Right kidney (tissue), 9 donors: ENCODE measurements around the gene DHRS7.

ENCODE experiments used
- DNase-seq: peaks from one replicate; pipeline ENCODE4 v3.0.0-alpha.2; 2016
- long read RNA-seq, 8 donors: transcript quantifications; one replicate each; lab custom pipeline, GENCODE V29; 2026

Gene DHRS7, protein sequence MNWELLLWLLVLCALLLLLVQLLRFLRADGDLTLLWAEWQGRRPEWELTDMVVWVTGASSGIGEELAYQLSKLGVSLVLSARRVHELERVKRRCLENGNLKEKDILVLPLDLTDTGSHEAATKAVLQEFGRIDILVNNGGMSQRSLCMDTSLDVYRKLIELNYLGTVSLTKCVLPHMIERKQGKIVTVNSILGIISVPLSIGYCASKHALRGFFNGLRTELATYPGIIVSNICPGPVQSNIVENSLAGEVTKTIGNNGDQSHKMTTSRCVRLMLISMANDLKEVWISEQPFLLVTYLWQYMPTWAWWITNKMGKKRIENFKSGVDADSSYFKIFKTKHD
- long read RNA-seq, donor 1, transcript DHRS7-209 (7 exons, 1,322 nt): major isoform, 45 of 80 reads
- long read RNA-seq, donor 1, transcript DHRS7-206 (2 exons, 563 nt): minor isoform, 25 of 80 reads
- long read RNA-seq, donor 1, partial matches to known transcripts: 9 of 80 reads
- long read RNA-seq, donor 1, other reads (novel, unspliced or antisense): 0 of 80 reads
- long read RNA-seq, donor 2, transcript DHRS7-206 (2 exons, 563 nt): minor isoform, 10 of 49 reads
- long read RNA-seq, donor 2, transcript DHRS7-209 (7 exons, 1,322 nt): major isoform, 32 of 49 reads
- long read RNA-seq, donor 2, partial matches to known transcripts: 5 of 49 reads
- long read RNA-seq, donor 2, other reads (novel, unspliced or antisense): 0 of 49 reads
- long read RNA-seq, donor 3, transcript DHRS7-206 (2 exons, 563 nt): minor isoform, 8 of 30 reads
- long read RNA-seq, donor 3, transcript DHRS7-209 (7 exons, 1,322 nt): major isoform, 21 of 30 reads
- long read RNA-seq, donor 3, partial matches to known transcripts: 0 of 30 reads
- long read RNA-seq, donor 3, other reads (novel, unspliced or antisense): 0 of 30 reads
- long read RNA-seq, donor 4, transcript DHRS7-206 (2 exons, 563 nt): minor isoform, 26 of 73 reads
- long read RNA-seq, donor 4, transcript DHRS7-209 (7 exons, 1,322 nt): major isoform, 30 of 73 reads
- long read RNA-seq, donor 4, partial matches to known transcripts: 16 of 73 reads
- long read RNA-seq, donor 4, other reads (novel, unspliced or antisense): 0 of 73 reads
- long read RNA-seq, donor 5, transcript DHRS7-206 (2 exons, 563 nt): minor isoform, 12 of 45 reads
- long read RNA-seq, donor 5, transcript DHRS7-209 (7 exons, 1,322 nt): major isoform, 30 of 45 reads
- long read RNA-seq, donor 5, partial matches to known transcripts: 0 of 45 reads
- long read RNA-seq, donor 5, other reads (novel, unspliced or antisense): 0 of 45 reads
- long read RNA-seq, donor 6, transcript DHRS7-209 (7 exons, 1,322 nt): major isoform, 35 of 66 reads
- long read RNA-seq, donor 6, transcript DHRS7-206 (2 exons, 563 nt): minor isoform, 19 of 66 reads
- long read RNA-seq, donor 6, partial matches to known transcripts: 10 of 66 reads
- long read RNA-seq, donor 6, other reads (novel, unspliced or antisense): 0 of 66 reads
- long read RNA-seq, donor 7: 0 reads
- long read RNA-seq, donor 8, transcript DHRS7-206 (2 exons, 563 nt): minor isoform, 9 of 67 reads
- long read RNA-seq, donor 8, transcript DHRS7-209 (7 exons, 1,322 nt): major isoform, 43 of 67 reads
- long read RNA-seq, donor 8, partial matches to known transcripts: 11 of 67 reads
- long read RNA-seq, donor 8, other reads (novel, unspliced or antisense): 0 of 67 reads

DNA sequence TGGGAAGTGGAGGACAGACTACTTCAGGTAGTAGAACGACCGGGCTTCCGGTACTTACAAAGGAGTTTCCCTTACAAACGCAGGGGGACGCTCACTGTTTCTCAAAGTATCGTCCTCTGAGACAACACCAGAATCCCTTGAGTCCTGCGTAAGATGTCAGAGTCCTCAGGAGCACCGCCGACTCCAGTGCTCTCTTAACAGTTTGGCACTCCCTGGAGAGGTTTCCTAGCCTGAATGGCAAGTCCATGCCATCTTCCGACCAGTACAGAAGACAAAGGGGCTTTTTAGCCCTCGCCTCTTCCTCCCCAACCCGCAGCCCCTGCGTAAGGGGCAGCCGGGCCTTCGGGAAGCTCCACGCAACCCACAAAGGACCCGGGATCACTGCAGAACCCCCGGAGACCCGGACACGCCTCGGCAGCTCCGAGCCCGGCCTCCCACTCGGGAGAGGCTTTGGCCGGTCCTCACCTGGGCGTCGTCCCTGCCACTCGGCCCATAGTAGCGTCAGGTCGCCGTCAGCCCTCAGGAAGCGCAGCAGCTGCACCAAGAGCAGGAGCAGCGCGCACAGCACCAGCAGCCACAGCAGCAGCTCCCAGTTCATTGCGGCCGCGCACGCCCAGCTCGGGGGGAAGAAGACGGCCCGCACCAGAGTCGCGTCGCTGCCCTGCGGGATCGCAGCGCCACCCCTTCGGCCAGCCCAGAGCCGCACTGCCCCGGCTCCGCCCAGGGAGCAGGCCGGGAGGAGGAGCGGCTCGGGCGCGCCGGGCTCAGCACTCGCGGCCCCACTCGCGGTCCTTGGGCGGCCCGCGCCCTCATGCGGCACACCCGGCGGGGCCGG lies at the start of gene DHRS7:
Gene DHRS7 (minus strand): TSS at position 687 of the 835 bp plus-strand sequence. CDS start 89 bp downstream, at position 598.
- peak; percentile 97 for DNase-seq

DNA sequence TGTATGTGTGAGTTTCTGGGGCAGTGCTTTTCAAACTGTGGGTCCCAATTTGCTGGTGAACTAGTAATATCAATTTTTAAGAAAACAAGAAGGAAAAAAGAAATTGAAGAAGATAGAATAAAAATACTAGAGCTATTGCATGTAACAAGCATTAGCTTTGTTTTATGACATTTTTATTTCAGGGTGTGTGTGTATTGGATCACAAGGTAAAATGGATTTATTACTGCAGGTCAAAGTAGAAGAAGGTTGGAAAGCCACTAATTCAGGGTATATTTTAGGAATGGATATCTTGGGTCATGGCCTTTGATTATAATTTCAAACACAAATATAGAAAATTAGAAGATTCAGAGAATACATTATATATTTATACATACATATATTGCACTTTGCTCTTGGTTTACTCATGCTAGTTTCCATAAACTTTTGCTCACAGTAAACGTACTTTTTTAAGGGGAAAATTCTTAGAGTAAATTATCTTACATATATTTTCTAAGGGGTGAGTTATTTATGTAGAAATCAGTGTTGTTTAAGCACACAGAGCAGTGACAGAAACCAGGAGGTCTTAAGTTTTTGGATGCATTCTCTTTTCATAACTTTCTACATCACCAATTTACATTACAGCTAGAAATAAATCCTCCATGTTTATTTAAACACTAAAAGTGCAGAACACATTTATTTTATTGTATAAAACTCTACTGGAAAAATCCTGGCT lies 49.4 kb upstream of the DHRS7 start:
- DNase-seq: no peak

DNA sequence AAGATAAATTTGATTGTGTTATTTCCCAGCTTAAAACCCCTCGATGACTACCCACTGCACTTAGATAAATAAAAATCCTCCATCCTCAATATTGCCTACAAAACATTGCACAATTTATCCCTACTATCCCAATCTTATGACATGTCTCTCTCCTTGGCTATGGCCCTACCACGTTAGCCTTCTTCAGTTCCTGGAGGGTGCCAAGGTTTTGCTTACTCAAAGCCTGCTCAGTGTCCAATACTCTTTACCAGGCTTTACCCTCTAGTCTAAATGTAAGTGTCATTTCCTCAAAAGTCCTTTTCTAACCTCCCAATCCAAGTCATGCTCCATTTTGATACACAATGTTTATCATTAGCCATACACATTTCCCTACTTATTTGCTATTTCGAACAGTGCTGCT lies 48.8 kb upstream of the DHRS7 start:
- DNase-seq: no peak

DNA sequence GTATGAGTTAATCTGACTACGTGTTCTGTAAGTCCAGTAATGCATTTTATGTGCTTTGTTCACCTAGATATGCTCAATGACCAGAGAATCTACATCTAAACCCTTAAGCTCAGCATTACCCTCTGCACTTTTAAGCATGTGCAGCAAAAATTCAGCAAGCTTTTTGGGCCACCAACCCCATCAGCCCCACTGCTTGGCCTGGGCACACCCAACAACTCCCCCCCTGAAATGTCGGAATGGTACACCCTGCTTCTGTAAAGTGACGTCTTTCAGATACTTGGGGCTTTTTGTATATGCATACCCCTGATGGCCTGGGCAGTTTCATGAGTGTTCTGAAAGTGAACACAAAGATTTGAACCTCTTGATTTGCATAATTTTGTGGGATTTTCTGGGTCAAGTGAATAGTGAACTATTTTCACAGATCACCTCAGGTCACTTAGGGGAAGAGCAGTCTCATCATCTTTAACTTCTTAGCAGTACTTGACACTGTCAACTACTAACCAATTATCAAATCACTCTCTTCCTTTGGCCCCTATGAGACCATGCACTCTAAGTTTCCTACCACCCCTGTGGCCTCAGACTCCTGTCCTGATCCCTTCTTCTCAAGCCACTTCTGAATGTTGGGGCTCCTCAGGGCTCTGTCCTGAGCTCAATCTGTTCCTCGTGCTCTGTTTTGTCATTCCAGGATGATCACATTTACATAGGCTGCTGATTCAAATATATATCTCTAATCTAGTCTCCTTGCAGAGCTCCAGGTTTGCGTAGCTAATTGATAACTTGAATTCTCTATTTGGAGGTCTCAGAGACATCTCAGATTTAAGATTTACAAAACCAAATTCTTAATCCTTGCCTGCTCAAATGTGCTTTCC lies 47.5 kb upstream of the DHRS7 start:
- DNase-seq: no peak

DNA sequence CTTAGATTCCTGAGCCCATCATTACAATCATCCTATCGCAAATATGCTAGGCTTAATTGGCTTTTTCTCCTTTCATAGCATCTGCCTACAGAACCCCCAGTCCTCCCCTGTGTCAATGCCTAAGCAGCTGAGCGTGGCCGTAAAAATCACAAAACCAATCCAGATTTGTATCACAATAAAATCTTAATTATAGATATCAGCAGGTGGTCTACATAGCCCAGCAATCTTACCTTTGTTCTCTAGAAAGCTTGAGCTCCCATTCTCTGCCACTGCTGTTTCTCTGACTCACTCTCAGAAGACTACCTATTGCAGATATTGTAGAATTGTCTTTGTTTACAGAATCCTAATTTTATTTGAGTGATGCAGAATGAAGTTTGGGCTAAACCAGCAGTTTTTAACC lies 46.0 kb upstream of the DHRS7 start:
- no peak for DNase-seq

DNA sequence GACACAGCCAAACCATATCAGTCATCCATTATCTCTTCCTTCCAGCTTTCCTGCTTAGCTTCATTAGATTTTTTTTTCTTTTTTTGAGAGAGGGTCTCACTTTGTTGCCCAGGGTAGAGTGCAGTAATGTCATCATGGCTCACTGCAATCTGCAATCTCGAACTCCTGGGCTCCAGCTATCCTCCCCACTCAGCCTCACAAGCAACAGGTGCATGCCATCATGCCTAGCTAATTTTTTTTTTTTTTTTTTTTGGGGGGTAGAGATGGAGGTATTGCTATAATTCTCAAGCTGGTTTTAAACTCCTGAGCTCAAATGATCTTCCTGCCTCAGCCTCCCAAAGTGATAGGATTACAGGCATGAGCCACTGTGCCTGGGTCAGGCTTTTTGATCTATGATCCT lies 45.5 kb upstream of the DHRS7 start:
- DNase-seq: no peak

DNA sequence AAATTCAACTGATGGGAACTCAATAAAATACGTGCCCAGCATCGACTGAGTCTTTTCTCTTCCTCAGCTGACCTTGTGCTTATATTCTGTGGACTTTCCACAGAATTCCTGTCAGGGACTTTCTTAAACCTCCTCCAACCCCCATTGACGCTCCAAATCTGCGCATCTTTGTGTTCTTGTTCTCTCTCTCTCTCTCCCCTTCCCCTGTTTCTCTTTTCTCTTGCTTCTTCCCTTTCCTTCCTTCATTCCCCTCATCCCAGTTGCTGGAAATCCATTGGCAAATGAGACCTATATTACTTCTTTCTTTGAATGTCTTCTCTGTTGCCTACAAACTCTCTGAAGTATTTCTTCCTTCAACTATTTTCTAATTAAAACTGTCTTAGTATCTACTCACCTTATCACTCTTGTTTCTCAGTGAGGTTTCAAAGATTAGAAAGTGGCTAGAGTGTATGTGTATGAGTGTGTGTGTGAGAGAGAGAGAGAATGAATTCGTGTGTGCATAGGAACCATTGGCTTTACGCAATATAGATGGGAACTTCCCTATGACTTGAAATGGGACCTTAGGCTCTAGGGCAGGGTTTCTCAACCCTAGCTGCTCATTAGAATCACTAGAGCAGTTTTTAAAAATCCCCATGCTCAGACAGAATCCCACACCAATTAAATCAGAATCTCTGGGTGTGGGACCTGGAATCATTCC lies 41.8 kb upstream of the DHRS7 start:
- no peak for DNase-seq

DNA sequence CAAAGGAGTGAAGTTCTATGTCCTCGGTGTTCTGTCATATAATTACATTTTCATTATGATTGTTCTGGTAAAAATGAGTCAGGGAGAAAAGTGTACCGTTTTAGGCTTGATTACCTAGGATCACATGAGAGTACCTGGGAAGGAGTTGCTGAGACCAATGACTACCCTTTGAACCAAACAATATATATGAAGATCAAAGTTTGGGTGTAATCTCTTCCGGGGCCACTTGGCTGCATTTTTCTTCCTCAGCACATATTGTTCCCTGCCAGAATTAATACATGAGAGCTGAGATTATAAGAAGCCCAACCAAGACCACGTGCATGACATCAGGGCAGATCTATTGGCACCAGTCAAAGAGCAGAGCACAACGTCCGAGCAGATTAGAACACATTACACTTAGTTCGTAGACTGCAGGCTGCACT lies 41.1 kb upstream of the DHRS7 start:
- no peak for DNase-seq

DNA sequence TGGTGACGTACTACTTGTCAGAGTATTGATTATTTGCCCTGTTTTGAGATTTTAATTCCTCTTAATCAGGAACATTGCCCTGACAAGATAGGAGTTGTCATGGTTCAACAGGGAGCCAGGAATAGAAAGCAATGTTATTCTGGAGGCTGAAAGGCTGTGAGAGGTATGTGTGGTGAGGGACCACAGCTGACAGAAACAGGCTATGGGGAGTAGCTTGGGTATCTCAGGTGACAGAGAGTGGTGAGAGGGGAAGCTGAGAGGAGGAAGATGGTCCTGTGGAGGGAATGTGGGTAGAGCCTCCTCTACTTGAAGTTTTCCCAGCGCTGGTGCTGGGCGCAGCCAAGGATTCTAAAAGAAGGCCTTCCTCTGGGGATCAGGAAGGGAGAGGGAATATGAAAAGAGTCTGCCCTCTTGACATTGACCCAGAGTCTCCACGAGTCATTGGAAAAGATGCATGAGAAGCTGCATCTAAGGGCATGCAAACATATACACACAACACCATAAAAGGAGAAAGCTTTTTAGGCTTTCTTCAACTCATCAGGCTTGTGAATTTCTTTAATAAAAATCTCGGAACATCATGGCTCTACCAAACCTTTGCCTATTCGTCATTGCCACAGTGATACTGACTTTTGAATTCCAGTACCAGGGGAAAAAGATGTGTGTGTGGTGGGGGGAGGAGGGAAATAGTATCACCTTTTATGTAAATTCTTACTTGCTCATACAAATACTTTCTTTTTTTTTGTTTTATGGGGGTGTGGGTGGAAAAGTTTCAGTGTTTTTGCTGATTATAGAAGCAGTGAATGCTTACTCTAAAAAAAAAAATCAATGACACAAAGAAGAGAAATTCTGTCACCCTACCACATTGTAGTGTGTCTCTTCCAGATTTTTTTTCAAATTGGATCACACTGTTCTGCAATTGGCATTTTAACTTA lies 39.9 kb upstream of the DHRS7 start:
- no peak for DNase-seq

DNA sequence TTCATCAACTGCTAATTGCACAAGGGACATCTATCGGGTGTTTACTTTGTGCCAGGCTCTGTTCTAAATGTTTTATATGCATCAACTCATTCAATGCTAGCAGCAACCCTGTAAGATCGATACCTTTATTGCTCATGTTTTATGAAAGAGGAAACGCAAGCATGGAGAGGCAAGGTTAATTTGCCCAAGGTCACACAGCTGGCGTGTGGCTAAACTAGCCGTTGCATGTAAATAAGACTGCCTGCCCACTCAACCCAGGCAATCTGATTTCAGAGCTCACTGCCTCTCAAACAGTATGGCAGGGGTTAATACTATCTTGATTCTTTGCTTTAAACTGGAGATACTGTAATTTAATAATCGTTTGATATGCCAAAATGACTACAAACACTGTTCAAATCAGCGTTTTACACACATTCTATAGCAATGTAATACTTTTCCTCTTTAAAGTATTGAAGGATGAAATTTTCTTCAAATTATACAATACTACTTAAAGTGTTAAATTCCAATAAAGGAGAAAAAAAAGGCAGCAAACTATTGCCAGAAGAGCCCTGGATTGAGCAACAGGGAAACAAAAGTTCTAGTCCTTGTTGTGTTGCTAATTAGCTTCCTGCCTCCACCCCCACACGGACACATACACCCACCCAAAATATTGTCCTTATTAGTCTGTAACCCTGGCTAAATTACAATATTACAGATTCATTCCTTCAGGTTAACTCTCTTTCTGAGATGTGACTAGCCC lies 39.1 kb upstream of the DHRS7 start:
- no peak for DNase-seq

DNA sequence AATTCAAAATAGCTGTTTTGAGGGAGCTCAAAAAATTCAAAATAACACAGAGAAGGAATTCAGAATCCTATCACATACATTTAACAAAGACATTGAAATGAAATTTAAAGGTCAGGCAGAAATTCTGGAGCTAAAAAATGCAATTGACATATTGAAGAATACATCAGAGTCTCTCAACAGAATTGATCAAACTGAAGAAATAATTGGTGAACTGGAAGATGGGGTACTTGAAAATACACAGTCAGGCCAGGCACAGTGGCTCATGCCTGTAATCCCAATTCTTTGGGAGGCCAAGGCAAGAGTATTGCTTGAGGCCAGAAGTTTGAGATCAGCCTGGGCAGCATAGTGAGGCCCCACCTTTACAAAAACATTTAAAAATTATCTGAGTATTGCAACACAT lies 34.1 kb upstream of the DHRS7 start:
- DNase-seq: no peak

DNA sequence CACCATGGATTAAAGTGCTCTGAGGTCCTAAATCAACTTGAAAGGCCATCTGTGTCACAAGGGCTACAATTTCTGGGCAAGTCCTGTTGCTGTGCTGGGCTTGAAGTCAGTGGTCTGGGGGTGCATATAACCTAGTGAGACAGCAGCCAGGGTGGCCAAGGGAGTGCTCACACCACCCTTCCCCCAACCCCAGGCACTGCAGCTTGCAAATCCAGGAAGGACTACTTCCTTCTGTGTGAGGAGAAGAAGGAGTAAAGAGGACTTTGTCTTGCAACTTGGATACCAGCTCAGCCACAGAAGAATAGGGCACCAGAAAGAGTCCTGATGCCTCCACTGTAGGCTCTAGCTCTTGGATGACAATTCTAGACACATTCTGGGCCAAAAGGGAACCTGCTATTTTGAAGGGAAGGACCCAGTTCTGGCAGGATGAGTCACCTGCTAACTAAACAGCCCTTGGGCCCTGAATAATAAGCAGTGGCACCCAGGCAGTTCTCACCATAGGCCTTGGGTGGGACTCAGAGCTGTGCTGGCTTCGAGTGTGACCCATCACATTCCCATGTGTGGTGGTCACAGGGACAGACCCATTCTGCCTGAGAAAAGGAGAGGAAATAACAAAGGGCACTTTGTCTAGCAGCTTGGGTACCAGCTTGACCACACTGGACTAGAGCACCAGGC lies 32.6 kb upstream of the DHRS7 start:
- no peak for DNase-seq

DNA sequence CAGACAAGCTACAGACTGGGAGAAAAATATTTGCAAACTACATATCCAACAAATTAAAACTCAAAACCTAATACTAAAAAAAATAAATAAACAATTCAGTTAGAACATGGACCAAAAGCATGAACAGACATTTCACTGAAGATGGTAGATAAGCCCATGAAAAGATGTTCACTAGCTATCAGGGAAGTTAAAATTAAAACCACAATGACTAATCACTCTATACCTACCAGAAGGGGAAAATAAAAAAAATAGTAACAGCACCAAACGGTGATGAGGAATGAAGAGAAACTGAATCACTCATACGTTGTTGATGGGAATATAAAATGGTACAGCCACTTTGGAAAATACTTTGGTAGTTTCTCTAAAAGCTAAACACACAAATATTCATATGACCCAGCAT lies 31.1 kb upstream of the DHRS7 start:
- DNase-seq: no peak

DNA sequence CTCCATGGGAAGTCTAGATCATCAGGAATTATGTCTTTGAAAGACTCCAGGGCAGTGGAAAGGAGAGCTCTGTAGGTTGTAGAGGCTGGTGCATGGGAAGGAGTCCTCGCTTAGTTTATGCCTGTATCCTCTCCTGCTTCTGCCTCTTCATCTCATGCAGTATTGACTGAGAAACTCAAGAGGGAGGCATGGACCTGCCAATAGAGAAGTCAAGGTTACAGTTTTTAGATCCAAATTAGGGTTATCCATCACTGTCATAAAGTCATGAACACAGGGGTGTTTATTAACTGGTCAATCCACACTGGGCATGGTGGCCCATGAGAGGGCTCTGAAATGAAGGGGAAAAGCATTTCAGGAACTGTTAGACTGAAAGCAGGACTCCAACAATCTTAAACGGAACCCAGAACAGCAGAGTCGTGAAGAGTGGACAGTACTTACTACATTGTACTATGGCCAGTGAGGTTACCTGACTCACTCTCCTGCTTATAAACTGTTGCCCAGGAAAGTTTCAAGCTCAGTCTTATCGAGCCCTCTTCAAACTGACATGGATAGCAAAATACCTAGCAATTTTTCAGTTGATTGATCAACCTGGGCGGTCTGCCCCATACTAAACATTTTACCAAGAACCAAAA lies 30.1 kb upstream of the DHRS7 start:
- no peak for DNase-seq
